Keratinocyte (primary cell): Measurements from ENCODE around the gene PHLDB3. TPM values are rescaled to one million over a fixed set of nuclear protein-coding genes. Genes with fewer than 3 reads are reported as not detected.
A peak's percentile ranks its signal among the peaks of the same experiment; 100 is the strongest.

ENCODE experiments used
- DNase-seq: peaks from one replicate; pipeline ENCODE4 v3.0.0-alpha.2; 2011; ENCODE audit warnings: low read depth, missing footprints, low spot score
- FAIRE-seq: peaks from 2 replicates; lab custom pipeline; 2011; peaks lifted over from hg19 to GRCh38; lab: Jason Lieb, UNC
- H2AFZ ChIP-seq: 2 replicates; pipeline ENCODE4 v1.6.0; 2012; ENCODE audit warnings: low read length, control low read depth, inconsistent platforms; ENCODE audit not compliant: control insufficient read depth
- H3K27ac ChIP-seq: 2 replicates; pipeline ENCODE4 v1.5.1; 2011; ENCODE audit warnings: low read length; ENCODE audit not compliant: control insufficient read depth, insufficient read depth
- H3K27me3 ChIP-seq: 3 replicates; pipeline ENCODE4 v1.6.0; 2011; ENCODE audit warnings: low read length; ENCODE audit not compliant: control insufficient read depth, insufficient read depth; ENCODE audit errors: extremely low read depth
- H3K36me3 ChIP-seq, 2 experiments: 2 replicates in 1 of 2; 3 replicates in 1 of 2; pipeline ENCODE4 v1.5.1; 2011; ENCODE audit warnings: low read length in 2 of 2, mild to moderate bottlenecking in 1 of 2; ENCODE audit not compliant: control insufficient read depth in 2 of 2, insufficient read depth in 2 of 2; ENCODE audit errors: extremely low read depth in 1 of 2
- H3K4me1 ChIP-seq: 3 replicates; pipeline ENCODE4 v1.5.1; 2011; ENCODE audit warnings: low read length; ENCODE audit not compliant: control insufficient read depth, insufficient read depth; ENCODE audit errors: extremely low read depth
- H3K4me2 ChIP-seq: 3 replicates; pipeline ENCODE4 v1.6.0; 2011; ENCODE audit warnings: low read depth, low read length; ENCODE audit not compliant: control insufficient read depth, insufficient read depth; ENCODE audit errors: extremely low read depth
- H3K4me3 ChIP-seq, 3 experiments: fragments of 200-600 bp in 1 of 3; sonication (generic) in 1 of 3; 2 replicates in 2 of 3; 3 replicates in 1 of 3; pipeline ENCODE4 v1.5.1; 2011 to 2016; ENCODE audit warnings: low read length in 3 of 3, mild to moderate bottlenecking in 3 of 3, control low read depth in 2 of 3, inconsistent platforms in 1 of 3, low read depth in 1 of 3, mixed read lengths in 1 of 3, mixed run types in 1 of 3, moderate library complexity in 1 of 3; ENCODE audit not compliant: control insufficient read depth in 2 of 3, insufficient read depth in 2 of 3; ENCODE audit errors: extremely low read depth in 1 of 3
- H3K79me2 ChIP-seq: 2 replicates; pipeline ENCODE4 v1.6.0; 2012; ENCODE audit warnings: low read length; ENCODE audit not compliant: control insufficient read depth, insufficient read depth
- H3K9ac ChIP-seq: 3 replicates; pipeline ENCODE4 v1.6.0; 2011; ENCODE audit warnings: low read length; ENCODE audit not compliant: control insufficient read depth, insufficient read depth; ENCODE audit errors: extremely low read depth
- H3K9me1 ChIP-seq: 3 replicates; pipeline ENCODE4 v1.6.0; 2011; ENCODE audit warnings: low read length; ENCODE audit not compliant: control insufficient read depth, insufficient read depth; ENCODE audit errors: extremely low read depth
- H3K9me3 ChIP-seq: 2 replicates; pipeline ENCODE4 v1.5.1; 2012; ENCODE audit warnings: low read depth, low read length; ENCODE audit not compliant: control insufficient read depth
- H4K20me1 ChIP-seq: 3 replicates; pipeline ENCODE4 v1.6.0; 2011; ENCODE audit warnings: low read length; ENCODE audit not compliant: control insufficient read depth, insufficient read depth; ENCODE audit errors: extremely low read depth
- EZH2 ChIP-seq: IDR thresholded peaks from one replicate; pipeline ENCODE4 v1.6.1; 2012; ENCODE audit warnings: inconsistent platforms, mild to moderate bottlenecking, low read length, moderate library complexity
- dilution Hi-C: fragments of 300-500 bp; cut with MboI; formaldehyde crosslinking; loops from one replicate; pipeline ENCODE4 v1.7.0; 2020; ENCODE audit warnings: low sequenced_read_pairs; ENCODE audit not compliant: extremely low pct_ligation_motif_present
- polyA plus RNA-seq, 5 experiments: library from polyadenylated mRNA; depleted of rRNA in 3 of 5; stranded (reverse) in 3 of 5; stranded (forward) in 1 of 5; unstranded in 1 of 5; fragments of >200 nt; gene quantifications; 1 replicate in 1 of 5; 2 replicates in 3 of 5; 3 replicates in 1 of 5; pipeline versions ENCODE4 v1.2.1 to v1.2.3, GENCODE V29; 2011 to 2012; ENCODE audit warnings: missing spikeins in 2 of 5, low read depth in 1 of 5, low replicate concordance in 1 of 5
- TF ChIP-seq, protein P1 (sequence below), 3 experiments: IDR thresholded peaks in 1 of 3; conservative IDR thresholded peaks in 1 of 3; optimal IDR thresholded peaks in 1 of 3; 2 replicates in 2 of 3; 3 replicates in 1 of 3; pipeline versions ENCODE3 to v1.5.1; 2011; ENCODE audit warnings: low read length in 3 of 3, mild to moderate bottlenecking in 3 of 3, moderate library complexity in 2 of 3, control low read depth in 1 of 3, inconsistent platforms in 1 of 3; ENCODE audit not compliant: insufficient read depth in 2 of 3; ENCODE audit errors: extremely low read depth in 1 of 3

Gene PHLDB3
- polyA plus RNA-seq, 1 donor (not counting 4 experiments of a cell fraction or from before 2014, with no cell fraction given) = 6.7 TPM

DNA sequence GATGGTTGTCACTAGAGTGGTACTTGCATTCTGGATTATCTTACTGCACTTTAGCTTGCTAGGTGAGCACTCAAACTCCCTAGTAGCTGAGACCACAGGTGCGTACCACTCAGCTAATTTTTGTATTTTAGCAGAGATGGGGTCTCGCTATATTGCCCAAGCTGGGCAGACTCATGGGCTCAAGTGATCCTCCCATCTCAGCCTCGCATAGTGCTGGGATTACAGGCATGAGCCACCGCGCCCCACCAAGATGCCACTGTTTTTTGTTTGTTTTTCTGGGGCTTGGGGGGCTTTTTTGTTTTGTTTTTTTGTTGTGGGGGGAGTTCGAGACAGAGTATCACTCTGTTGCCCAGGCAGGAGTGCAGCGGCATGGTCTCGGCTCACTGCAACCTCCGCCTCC is 56.9 kb downstream of the PHLDB3 start:
- no peak overlapping the region for H3K4me3 ChIP-seq
- no peaks in the 10 kb centered on the region for H4K20me1 ChIP-seq
- dilution Hi-C loops = no loop called here
- H3K9ac ChIP-seq = no peak overlapping the region
- TF ChIP-seq, protein P1, sequence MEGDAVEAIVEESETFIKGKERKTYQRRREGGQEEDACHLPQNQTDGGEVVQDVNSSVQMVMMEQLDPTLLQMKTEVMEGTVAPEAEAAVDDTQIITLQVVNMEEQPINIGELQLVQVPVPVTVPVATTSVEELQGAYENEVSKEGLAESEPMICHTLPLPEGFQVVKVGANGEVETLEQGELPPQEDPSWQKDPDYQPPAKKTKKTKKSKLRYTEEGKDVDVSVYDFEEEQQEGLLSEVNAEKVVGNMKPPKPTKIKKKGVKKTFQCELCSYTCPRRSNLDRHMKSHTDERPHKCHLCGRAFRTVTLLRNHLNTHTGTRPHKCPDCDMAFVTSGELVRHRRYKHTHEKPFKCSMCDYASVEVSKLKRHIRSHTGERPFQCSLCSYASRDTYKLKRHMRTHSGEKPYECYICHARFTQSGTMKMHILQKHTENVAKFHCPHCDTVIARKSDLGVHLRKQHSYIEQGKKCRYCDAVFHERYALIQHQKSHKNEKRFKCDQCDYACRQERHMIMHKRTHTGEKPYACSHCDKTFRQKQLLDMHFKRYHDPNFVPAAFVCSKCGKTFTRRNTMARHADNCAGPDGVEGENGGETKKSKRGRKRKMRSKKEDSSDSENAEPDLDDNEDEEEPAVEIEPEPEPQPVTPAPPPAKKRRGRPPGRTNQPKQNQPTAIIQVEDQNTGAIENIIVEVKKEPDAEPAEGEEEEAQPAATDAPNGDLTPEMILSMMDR (optimal IDR thresholded peaks at IDR 0.05 in 1 of 3, IDR thresholded peaks at IDR 0.05 in 1 of 3, conservative IDR thresholded peaks at IDR 0.05 in 1 of 3; ENCODE audit: extremely low read depth in 1 of 3, insufficient read depth in 2 of 3, low read length in 3 of 3) = no peak
- TF ChIP-seq EZH2 = no peak
- no peaks in the 10 kb centered on the region for H3K79me2 ChIP-seq
- H3K27me3 ChIP-seq = no peaks in the 10 kb centered on the region
- no peaks in the 10 kb centered on the region for H3K36me3 ChIP-seq
- no peak overlapping the region for H2AFZ ChIP-seq
- no peak overlapping the region for H3K27ac ChIP-seq
- DNase-seq (no peak), FAIRE-seq (no peak)
- H3K4me1 ChIP-seq = peaks cover 21% of the 10 kb centered on the region
- no peak overlapping the region for H3K4me2 ChIP-seq
- no peaks in the 10 kb centered on the region for H3K9me1 ChIP-seq
- H3K9me3 ChIP-seq = peaks cover under 1% of the 10 kb centered on the region

DNA sequence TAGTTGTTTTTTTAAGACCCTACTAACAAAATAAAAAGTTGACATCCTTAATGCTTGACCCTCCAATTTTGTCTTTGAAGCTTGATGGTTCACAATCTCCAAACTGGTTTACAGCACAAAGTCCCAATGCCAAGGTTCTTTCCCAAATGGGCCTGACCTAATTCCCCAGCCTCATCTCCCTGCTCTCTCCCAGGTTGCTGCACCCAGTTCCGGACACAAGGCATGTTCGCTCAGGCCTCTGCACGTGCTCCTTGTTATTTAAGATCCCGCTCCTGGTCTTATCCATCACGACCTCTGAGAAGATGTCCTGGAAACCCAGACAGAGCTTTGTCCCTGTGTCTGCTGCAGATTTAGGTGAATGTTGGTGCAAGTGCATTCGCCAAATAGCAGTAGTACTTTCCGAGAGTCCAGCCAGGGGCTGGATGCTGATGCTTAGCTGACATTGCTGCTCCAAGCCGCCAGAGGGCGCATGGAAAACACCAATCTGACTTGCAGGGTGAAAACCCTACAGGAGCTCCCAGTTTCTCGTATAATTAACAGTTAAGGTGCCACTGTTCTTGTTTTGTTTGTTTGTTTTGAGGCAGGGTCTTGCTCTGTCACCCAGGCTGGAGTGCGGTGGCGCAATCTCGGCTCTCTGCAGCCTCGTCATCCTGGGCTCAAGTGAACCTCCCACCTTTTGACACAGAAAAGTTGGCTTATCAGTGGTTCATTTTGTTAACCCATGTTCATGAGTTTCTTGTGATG is 57.6 kb downstream of the PHLDB3 start:
- FAIRE-seq (peak; percentile 86), DNase-seq (no peak)
- Histone ChIP-seq H3K4me1 (peaks cover 15% of the 10 kb centered on the region), H3K4me3 (no peak overlapping the region), H4K20me1 (no peaks in the 10 kb centered on the region), H3K9me1 (no peaks in the 10 kb centered on the region), H2AFZ (peak overlapping the region; percentile 12), H3K27me3 (no peaks in the 10 kb centered on the region), H3K4me2 (peak overlapping the region; percentile 1), H3K79me2 (no peaks in the 10 kb centered on the region), H3K36me3 (no peaks in the 10 kb centered on the region), H3K27ac (no peak overlapping the region), H3K9ac (no peak overlapping the region), H3K9me3 (no peaks in the 10 kb centered on the region)
- dilution Hi-C loops = no loop called here
- no peak for TF ChIP-seq EZH2
- TF ChIP-seq, protein P1 (optimal IDR thresholded peaks at IDR 0.05 in 1 of 3, IDR thresholded peaks at IDR 0.05 in 1 of 3, conservative IDR thresholded peaks at IDR 0.05 in 1 of 3; ENCODE audit: extremely low read depth in 1 of 3, insufficient read depth in 2 of 3, low read length in 3 of 3) = peak; percentile 93 to 97 (median 93)
